Measurements from ENCODE around the gene PCNX1. TPM values are rescaled to one million over a fixed set of nuclear protein-coding genes. Genes with fewer than 3 reads are reported as not detected.

The PCNX1 gene
- total and polyA plus RNA-seq, 9 of the 15 experiments (the other 6 are each of a cell fraction or from before 2014, with no cell fraction given) = 0.30 to 4.5 (median 2.3) TPM

- TF ChIP-seq DACH1 (IDR thresholded peaks at IDR 0.05; ENCODE audit: partially characterized antibody) (no peak), ETV5 (CRISPR knock-in tag; IDR thresholded peaks at IDR 0.05; ENCODE audit: low read depth) (peak; percentile 93), BMI1 (IDR thresholded peaks at IDR 0.05; ENCODE audit: low read length) (peak; percentile 76), CHD4 (IDR thresholded peaks at IDR 0.05; ENCODE audit: insufficient read depth, insufficient replicate concordance, low read depth, low read length, poor library complexity, severe bottlenecking) (no peak), NRF1 (conservative IDR thresholded peaks at IDR 0.05 in 1 of 2, IDR thresholded peaks at IDR 0.05 in 1 of 2) (0 out of 4 replicates have a peak, but pooled peaks of 1 of the 2 experiments have one; percentile 18), MAFK (IDR thresholded peaks at IDR 0.05; ENCODE audit: low read length) (no peak), ARNT (IDR thresholded peaks at IDR 0.05) (0 out of 4 replicates have a peak, but pooled peaks of 1 of the 2 experiments have one; percentile 39), FOXJ2 (tag; IDR thresholded peaks at IDR 0.05) (no peak), IRF2 (CRISPR knock-in tag; IDR thresholded peaks at IDR 0.05) (no peak), ELF1 (tag; IDR thresholded peaks at IDR 0.05) (0 out of 2 replicates have a peak, but pooled peaks have one; percentile 23), ZNF507 (tag; conservative IDR thresholded peaks at IDR 0.05) (no peak)
- TF ChIP-seq, protein P1, sequence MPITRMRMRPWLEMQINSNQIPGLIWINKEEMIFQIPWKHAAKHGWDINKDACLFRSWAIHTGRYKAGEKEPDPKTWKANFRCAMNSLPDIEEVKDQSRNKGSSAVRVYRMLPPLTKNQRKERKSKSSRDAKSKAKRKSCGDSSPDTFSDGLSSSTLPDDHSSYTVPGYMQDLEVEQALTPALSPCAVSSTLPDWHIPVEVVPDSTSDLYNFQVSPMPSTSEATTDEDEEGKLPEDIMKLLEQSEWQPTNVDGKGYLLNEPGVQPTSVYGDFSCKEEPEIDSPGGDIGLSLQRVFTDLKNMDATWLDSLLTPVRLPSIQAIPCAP (CRISPR knock-in tag; IDR thresholded peaks at IDR 0.05; ENCODE audit: borderline replicate concordance) = no peak
- TF ChIP-seq, protein P2, sequence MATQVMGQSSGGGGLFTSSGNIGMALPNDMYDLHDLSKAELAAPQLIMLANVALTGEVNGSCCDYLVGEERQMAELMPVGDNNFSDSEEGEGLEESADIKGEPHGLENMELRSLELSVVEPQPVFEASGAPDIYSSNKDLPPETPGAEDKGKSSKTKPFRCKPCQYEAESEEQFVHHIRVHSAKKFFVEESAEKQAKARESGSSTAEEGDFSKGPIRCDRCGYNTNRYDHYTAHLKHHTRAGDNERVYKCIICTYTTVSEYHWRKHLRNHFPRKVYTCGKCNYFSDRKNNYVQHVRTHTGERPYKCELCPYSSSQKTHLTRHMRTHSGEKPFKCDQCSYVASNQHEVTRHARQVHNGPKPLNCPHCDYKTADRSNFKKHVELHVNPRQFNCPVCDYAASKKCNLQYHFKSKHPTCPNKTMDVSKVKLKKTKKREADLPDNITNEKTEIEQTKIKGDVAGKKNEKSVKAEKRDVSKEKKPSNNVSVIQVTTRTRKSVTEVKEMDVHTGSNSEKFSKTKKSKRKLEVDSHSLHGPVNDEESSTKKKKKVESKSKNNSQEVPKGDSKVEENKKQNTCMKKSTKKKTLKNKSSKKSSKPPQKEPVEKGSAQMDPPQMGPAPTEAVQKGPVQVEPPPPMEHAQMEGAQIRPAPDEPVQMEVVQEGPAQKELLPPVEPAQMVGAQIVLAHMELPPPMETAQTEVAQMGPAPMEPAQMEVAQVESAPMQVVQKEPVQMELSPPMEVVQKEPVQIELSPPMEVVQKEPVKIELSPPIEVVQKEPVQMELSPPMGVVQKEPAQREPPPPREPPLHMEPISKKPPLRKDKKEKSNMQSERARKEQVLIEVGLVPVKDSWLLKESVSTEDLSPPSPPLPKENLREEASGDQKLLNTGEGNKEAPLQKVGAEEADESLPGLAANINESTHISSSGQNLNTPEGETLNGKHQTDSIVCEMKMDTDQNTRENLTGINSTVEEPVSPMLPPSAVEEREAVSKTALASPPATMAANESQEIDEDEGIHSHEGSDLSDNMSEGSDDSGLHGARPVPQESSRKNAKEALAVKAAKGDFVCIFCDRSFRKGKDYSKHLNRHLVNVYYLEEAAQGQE (IDR thresholded peaks at IDR 0.05; ENCODE audit: borderline replicate concordance) = peak; percentile 13; the same call in 1 of the 2 replicates
- TF ChIP-seq, protein P2 (CRISPR knock-in tag; IDR thresholded peaks at IDR 0.05; ENCODE audit: low read depth) = no peak
- TF ChIP-seq, protein P3, sequence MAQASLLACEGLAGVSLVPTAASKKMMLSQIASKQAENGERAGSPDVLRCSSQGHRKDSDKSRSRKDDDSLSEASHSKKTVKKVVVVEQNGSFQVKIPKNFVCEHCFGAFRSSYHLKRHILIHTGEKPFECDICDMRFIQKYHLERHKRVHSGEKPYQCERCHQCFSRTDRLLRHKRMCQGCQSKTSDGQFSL (CRISPR knock-in tag; IDR thresholded peaks at IDR 0.05) = no peak
- TF ChIP-seq, protein P3 (tag; IDR thresholded peaks at IDR 0.05) = no peak
- TF ChIP-seq, protein P4, sequence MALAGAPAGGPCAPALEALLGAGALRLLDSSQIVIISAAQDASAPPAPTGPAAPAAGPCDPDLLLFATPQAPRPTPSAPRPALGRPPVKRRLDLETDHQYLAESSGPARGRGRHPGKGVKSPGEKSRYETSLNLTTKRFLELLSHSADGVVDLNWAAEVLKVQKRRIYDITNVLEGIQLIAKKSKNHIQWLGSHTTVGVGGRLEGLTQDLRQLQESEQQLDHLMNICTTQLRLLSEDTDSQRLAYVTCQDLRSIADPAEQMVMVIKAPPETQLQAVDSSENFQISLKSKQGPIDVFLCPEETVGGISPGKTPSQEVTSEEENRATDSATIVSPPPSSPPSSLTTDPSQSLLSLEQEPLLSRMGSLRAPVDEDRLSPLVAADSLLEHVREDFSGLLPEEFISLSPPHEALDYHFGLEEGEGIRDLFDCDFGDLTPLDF (CRISPR knock-in tag; IDR thresholded peaks at IDR 0.05) = no peak
Observed at GRCh38 chr14:71130491-71131179, 223.4 kb downstream of the PCNX1 start (continued).
